Keratinocyte (primary cell): ENCODE results near the gene FHIT.

ENCODE experiments used
- CTCF ChIP-seq, 3 experiments: IDR thresholded peaks in 1 of 3; conservative IDR thresholded peaks in 1 of 3; optimal IDR thresholded peaks in 1 of 3; 2 replicates in 2 of 3; 3 replicates in 1 of 3; pipeline versions ENCODE3 to v1.5.1; 2011; ENCODE audit warnings: low read length in 3 of 3, mild to moderate bottlenecking in 3 of 3, moderate library complexity in 2 of 3, control low read depth in 1 of 3, inconsistent platforms in 1 of 3; ENCODE audit not compliant: insufficient read depth in 2 of 3; ENCODE audit errors: extremely low read depth in 1 of 3
- EZH2 ChIP-seq: IDR thresholded peaks from one replicate; pipeline ENCODE4 v1.6.1; 2012; ENCODE audit warnings: inconsistent platforms, mild to moderate bottlenecking, low read length, moderate library complexity

GRCh38 chr3:60650171-60650570, 601.1 kb downstream of the FHIT start:
- no peak for TF ChIP-seq EZH2
- no peak for TF ChIP-seq CTCF (optimal IDR thresholded peaks at IDR 0.05 in 1 of 3, IDR thresholded peaks at IDR 0.05 in 1 of 3, conservative IDR thresholded peaks at IDR 0.05 in 1 of 3; ENCODE audit: extremely low read depth in 1 of 3, insufficient read depth in 2 of 3, low read length in 3 of 3)
